Right lobe of liver (tissue), 6 donors: ENCODE measurements around the gene DDX17. TPM values are rescaled to one million over a fixed set of nuclear protein-coding genes. Genes with fewer than 3 reads are reported as not detected.

Experiments used
- ATAC-seq, 4 donors: fragments of 200-7000 bp; cut with Tn5 transposase; one replicate each; pipeline ENCODE4 v1.9.1; 2020; ENCODE audit warnings: mild to moderate bottlenecking in 4 of 4, moderate library complexity in 4 of 4
- DNase-seq, 3 donors: peaks; one replicate each; pipeline ENCODE4 v3.0.0-alpha.2; 2020
- H3K27ac ChIP-seq, 3 donors: fragments of 200-600 bp; one replicate each; pipeline ENCODE4 v1.8.0; 2022
- H3K27me3 ChIP-seq, 2 donors: fragments of 200-600 bp; one replicate each; pipeline ENCODE4 v1.8.0; 2022
- H3K36me3 ChIP-seq, 4 donors: fragments of 200-600 bp; sonication (generic) in 1 of 4; one replicate each; pipeline versions ENCODE4 v1.5.1 to v1.8.0; 2017 to 2022; ENCODE audit warnings: control low read depth in 1 of 4
- H3K4me1 ChIP-seq, 4 donors: fragments of 200-600 bp; sonication (generic) in 1 of 4; one replicate each; pipeline versions ENCODE4 v1.5.1 to v1.8.0; 2017 to 2022; ENCODE audit warnings: control low read depth in 1 of 4
- H3K4me3 ChIP-seq, 3 donors: fragments of 200-600 bp; one replicate each; pipeline ENCODE4 v1.8.0; 2022
- H3K9me3 ChIP-seq, 4 donors: fragments of 200-600 bp; sonication (generic) in 1 of 4; one replicate each; pipeline versions ENCODE4 v1.5.1 to v1.8.0; 2017 to 2022; ENCODE audit warnings: control low read depth in 1 of 4
- POLR2A ChIP-seq: fragments of 450-650 bp; IDR thresholded peaks from one replicate; pipeline ENCODE4 v1.6.1; 2017; ENCODE audit warnings: antibody characterized with exemption, mild to moderate bottlenecking
- WGBS: methylation state at CpG from one replicate; pipeline ENCODE4 v1.1.6; 2018; ENCODE audit warnings: low coverage, low lambda C conversion rate; ENCODE audit not compliant: insufficient coverage; ENCODE audit errors: missing lambda C conversion rate; 5-methylcytosine and 5-hydroxymethylcytosine counted together
- intact Hi-C, 2 donors: fragments of 100-400 bp; cut with DNase I; formaldehyde crosslinking; loops; one replicate each; pipeline versions ENCODE4 v1.11.2 to v1.14.1; 2022
- total RNA-seq, 6 experiments: library from RNA; depleted of rRNA in 2 of 6; stranded (reverse); fragments of >200 nt in 2 of 6; fragmentation: NEBNext Ultra II Directional in 3 of 6; extraction: Animal tissue kit (Norgen Biotek cat#: 25700) in 3 of 6; gene quantifications; one replicate each; pipeline versions ENCODE4 v1.1.0 to v1.2.4, GENCODE V29; 2016 to 2023
- TF ChIP-seq, protein P1 (sequence below), 4 donors: fragments of 200-600 bp in 3 of 4; fragments of 450-650 bp in 1 of 4; IDR thresholded peaks; one replicate each; pipeline versions ENCODE4 v1.5.1 to v1.8.0; 2016 to 2022; ENCODE audit warnings: antibody characterized with exemption in 4 of 4, mild to moderate bottlenecking in 2 of 4
- donor health status: DM: no; HTN: yes; CAD: no.
- donor health status: DM: no; HTN: no; CAD: no.
- donor health status: DM: no; HTN: no; CAD: no.
- donor health status: DM: no; HTN: yes; CAD: no.
- donor health status: DM: no; HTN: yes; CAD: no.

DDX17 gene
- total RNA-seq, 6 experiments from 2014 or later = 128 to 205 (median 184) TPM

DNA sequence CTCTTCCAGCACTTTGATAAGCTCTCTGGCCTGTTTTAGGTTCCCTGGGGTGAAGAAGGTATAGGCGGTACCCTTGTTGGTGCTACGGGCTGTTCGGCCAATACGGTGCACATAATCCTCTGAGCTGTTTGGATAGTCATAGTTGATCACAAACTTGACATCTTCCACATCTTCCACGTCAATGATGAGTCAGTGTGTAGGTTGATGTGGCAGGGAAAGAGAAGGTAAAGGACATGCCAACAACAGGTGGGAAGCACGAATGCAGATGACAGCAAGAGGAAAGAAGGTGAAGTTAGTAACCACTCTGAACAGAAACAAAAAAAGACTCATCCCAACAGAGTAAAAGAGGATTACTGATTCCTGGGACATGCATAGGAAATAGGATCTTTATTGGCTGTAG lies 18.2 kb downstream of the DDX17 start:
- no peak for ATAC-seq

DNA sequence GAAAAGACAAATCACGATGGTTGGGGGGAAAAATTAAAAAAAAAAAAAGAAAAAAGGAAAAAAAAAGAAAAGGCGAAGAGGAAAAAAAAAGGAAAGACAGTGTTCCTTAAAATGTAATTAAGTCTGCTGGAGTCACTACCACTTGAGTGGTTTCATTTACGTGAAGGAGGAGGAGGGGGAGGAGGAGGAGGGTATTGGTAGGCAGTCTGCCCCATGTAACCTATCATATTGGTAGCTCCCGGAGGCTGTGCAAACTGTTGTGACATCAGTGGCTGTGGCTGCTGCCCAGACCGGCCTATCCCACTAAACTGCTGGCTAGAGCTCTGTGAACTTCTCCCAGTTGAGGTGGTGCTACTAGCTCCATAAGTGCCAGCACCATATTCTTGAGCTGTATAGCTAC lies 20.3 kb downstream of the DDX17 start:
- Histone ChIP-seq H3K27me3 (no peaks in the 10 kb centered on the region), H3K9me3 (no peaks in the 10 kb centered on the region), H3K27ac (no peak overlapping the region), H3K36me3 (peaks cover 31 to 99% (median 77%) of the 10 kb centered on the region in 4 donors), H3K4me1 (peaks cover 0 to 7% (median 2%) of the 10 kb centered on the region in 4 donors), H3K4me3 (no peak overlapping the region)
- intact Hi-C loops = no loop called here
- no peak for TF ChIP-seq POLR2A
- TF ChIP-seq, protein P1, sequence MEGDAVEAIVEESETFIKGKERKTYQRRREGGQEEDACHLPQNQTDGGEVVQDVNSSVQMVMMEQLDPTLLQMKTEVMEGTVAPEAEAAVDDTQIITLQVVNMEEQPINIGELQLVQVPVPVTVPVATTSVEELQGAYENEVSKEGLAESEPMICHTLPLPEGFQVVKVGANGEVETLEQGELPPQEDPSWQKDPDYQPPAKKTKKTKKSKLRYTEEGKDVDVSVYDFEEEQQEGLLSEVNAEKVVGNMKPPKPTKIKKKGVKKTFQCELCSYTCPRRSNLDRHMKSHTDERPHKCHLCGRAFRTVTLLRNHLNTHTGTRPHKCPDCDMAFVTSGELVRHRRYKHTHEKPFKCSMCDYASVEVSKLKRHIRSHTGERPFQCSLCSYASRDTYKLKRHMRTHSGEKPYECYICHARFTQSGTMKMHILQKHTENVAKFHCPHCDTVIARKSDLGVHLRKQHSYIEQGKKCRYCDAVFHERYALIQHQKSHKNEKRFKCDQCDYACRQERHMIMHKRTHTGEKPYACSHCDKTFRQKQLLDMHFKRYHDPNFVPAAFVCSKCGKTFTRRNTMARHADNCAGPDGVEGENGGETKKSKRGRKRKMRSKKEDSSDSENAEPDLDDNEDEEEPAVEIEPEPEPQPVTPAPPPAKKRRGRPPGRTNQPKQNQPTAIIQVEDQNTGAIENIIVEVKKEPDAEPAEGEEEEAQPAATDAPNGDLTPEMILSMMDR (IDR thresholded peaks at IDR 0.05) = no peak
- peak in 2 of 3 donors; percentile 36 to 69 for DNase-seq
- ATAC-seq = peak; percentile 60 to 88 (median 70)
- WGBS = 58% methylated on average over 5 of the region's 5 CpGs

More for the DNA sequence above, 18.2 kb downstream of the DDX17 start:
- no peak overlapping the region for H3K4me3 ChIP-seq
- DNase-seq = no peak
- intact Hi-C loops = no loop called here
- H3K9me3 ChIP-seq = no peaks in the 10 kb centered on the region
- H3K36me3 ChIP-seq = peaks cover 35 to 98% (median 80%) of the 10 kb centered on the region in 4 donors
- H3K27ac ChIP-seq = no peak overlapping the region
- H3K4me1 ChIP-seq = peaks cover 0 to 13% (median 6%) of the 10 kb centered on the region in 4 donors
- no peaks in the 10 kb centered on the region for H3K27me3 ChIP-seq
- no peak for TF ChIP-seq POLR2A
- TF ChIP-seq, protein P1 (IDR thresholded peaks at IDR 0.05) = no peak
- whole genome bisulfite sequencing = 79% methylated on average over 4 of the region's 6 CpGs

- ATAC-seq = no peak
- Histone ChIP-seq H3K27me3 (no peaks in the 10 kb centered on the region), H3K4me3 (no peak overlapping the region), H3K27ac (no peak overlapping the region), H3K36me3 (peaks cover 16 to 84% (median 62%) of the 10 kb centered on the region in 4 donors), H3K9me3 (no peaks in the 10 kb centered on the region), H3K4me1 (no peaks in the 10 kb centered on the region)
- intact Hi-C loops = no loop called here
- WGBS = 100% methylated on average over 1 of the region's 1 CpG
- TF ChIP-seq, protein P1 (IDR thresholded peaks at IDR 0.05) = no peak
- TF ChIP-seq POLR2A = no peak
- DNase-seq = no peak
Observed at GRCh38 chr22:38484244-38484643, 21.9 kb downstream of the DDX17 start.

DNA sequence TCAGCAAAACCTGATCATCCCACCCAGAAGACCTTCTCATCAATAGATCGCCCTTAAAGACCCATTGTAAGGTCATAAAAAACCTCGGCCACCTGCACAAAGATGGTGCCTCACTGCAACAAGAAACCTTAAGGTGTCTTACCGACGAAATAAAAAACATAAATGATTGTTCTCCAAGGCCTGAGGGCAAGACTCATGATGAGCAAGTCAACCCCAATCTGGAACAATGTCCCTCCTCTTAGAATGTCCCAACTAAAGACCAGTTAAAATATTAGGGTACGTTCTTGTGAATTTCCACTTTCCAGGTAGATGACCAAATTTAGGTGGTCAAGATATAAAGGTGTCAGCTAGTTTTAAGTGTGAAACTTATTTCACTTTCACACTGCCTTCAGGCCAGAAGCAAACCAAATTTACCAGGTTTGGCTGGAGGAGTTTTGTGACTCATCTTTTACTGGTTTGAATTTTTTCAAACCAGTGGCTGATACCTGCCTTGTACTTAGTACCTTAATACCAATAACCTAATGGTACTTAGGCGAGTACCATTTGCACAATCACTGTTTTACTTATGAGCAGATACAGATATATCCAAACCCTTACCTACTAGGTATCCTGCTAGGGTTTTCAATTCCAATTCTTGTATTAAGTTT lies 23.3 kb downstream of the DDX17 start:
- 94% methylated on average over 5 of the region's 6 CpGs for WGBS
- no peak overlapping the region for H3K4me3 ChIP-seq
- no peak overlapping the region for H3K27ac ChIP-seq
- H3K9me3 ChIP-seq = no peaks in the 10 kb centered on the region
- no peaks in the 10 kb centered on the region for H3K27me3 ChIP-seq
- H3K4me1 ChIP-seq = no peaks in the 10 kb centered on the region
- H3K36me3 ChIP-seq = peaks cover 13 to 70% (median 50%) of the 10 kb centered on the region in 4 donors
- ATAC-seq = no peak
- no peak for TF ChIP-seq POLR2A
- TF ChIP-seq, protein P1 (IDR thresholded peaks at IDR 0.05) = no peak
- intact Hi-C loops = no loop called here
- no peak for DNase-seq
